Right kidney (tissue), 1 donor: ENCODE measurements around the gene ZNF132.
A peak's percentile ranks its signal among the peaks of the same experiment; 100 is the strongest.
"Not testable (repeated sequence)": the region's sequence is repeated elsewhere in the genome, so short reads cannot be mapped to it uniquely, and the experiment has no call there.

Experiments used
- DNase-seq: peaks from one replicate; pipeline ENCODE4 v3.0.0-alpha.2; 2016

ZNF132 gene

DNA sequence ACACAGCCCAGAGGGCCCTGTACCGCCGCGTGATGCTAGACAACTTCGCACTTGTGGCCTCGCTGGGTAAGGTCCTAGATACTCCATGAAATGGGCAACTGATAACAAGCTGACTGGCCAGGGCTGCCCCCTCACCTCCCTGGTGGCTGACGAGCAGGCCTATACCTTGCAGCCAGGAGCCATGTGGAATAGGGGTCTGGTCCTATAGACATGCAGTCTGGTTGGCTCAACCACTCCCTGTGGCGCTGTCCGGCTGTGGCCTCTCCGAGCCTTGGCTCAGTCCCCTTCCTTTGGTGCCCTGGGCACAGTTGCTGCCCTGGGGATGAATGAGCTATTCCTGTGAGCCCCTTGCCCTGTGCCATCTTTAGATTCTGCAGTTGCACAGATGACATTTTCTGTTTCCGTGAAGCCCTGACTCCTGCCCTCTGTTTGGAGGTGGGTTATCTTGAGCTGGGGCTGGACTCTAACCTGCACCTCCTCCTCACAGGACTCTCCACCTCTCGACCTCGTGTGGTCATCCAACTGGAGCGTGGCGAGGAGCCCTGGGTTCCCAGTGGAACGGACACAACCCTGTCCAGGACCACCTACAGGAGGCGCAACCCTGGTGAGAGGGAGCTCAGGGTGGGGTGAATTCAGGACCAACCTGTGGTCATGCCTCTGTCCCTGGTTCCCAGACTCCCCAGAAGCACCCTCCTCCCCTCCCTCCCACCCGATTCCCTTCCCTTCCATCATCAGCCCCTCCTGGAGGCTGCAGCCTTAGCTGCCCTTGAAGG, 29.5 kb upstream of the ZNF132 start:
- no peak for DNase-seq

GRCh38 chr19:58468216-58468839, 28.4 kb upstream of the ZNF132 start:
- no peak for DNase-seq

DNA sequence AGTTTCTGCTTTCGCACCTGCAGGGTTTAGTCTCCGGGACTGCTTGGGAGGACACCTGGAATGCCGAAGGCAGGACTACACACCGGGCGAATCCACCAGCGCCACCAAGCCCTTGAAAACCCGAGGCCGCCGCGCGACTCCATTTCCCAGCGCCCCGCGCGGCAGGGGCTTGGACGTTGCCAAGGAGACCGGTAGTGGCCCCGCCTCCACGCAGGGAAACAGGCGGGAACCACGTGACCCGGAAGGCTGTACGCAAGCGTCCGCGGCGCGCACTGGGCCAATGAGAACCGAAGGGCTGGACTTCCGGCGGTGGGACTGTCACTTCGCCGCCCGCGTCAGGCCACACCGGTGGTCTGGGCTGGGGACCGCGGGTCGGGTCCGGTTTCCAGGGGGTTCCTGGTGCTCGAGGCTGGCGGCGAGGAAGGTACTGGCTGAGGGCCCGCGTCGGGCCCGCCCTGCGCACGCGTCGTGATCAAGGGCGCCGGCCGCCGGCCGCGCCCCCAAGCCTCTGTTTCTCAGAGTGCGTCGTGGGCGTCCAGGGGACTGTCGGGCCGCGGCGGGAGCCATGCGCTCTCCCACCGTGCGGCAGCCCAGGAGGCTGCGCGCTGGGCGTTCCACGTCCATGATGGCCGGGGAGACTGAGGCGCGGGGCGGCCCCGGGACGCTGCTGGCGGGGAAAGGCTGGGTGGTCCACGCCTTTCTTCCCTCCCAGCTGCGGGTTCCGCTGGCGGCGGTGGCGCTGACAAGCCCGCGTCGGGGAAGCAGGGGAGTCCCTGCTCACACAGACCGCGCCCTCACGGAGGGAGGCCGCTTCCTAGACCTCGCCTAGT, 27.0 kb upstream of the ZNF132 start, which contains the start of gene ZNF324:
ZNF324 (plus strand) TSS at position 321 of the 830 bp plus-strand sequence. CDS start 2,106 bp downstream, outside the sequence.
- DNase-seq = peak; percentile 95

- no peak for DNase-seq
These were observed 26.3 kb upstream of the ZNF132 start for GRCh38 chr19:58466089-58466759.

GRCh38 chr19:58460039-58460438, 20.1 kb upstream of the ZNF132 start:
- DNase-seq = no peak

DNA sequence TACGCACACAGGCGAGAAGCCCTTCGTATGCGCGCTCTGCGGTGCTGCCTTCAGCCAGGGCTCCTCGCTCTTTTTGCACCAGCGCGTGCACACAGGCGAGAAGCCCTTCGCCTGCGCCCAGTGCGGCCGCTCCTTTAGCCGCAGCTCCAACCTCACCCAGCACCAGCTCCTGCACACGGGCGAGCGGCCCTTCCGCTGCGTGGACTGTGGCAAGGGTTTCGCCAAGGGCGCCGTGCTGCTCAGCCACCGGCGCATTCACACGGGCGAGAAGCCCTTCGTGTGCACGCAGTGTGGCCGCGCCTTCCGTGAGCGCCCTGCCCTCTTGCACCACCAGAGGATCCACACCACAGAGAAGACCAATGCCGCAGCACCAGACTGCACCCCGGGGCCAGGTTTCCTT, 16.2 kb upstream of the ZNF132 start:
- no peak for DNase-seq

DNA sequence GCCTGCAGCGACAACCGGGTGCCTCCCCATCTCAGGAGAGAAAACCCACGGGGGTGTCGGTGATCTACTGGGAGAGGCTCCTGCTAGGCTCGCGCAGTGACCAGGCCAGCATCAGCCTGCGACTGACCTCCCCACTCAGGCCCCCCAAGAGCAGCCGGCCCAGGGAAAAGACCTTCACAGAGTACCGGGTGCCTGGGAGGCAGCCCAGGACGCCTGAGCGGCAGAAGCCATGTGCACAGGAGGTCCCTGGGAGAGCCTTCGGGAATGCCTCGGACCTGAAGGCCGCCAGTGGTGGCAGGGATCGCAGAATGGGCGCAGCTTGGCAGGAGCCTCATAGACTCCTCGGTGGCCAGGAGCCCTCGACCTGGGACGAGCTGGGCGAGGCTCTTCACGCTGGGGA, 15.4 kb upstream of the ZNF132 start:
- DNase-seq = no peak

DNA sequence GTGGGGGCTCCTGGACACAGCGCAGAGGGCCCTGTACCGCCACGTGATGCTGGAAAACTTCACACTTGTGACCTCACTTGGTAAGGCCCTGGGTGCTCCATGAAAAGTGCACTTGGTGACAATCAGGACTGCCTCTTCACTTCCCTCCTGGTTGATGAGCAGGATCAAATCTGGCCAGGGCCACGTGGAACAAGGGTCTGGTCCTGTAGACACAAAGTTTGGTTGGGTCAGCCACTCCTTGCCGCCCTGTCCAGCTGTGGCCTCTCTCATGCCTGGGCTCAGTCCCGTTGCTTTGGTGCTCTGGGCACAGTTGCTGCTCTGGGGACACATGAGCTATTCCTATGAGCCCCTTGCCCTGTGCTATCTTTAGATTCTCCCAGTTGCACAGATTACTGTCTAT, 13.8 kb upstream of the ZNF132 start:
- DNase-seq = no peak

DNA sequence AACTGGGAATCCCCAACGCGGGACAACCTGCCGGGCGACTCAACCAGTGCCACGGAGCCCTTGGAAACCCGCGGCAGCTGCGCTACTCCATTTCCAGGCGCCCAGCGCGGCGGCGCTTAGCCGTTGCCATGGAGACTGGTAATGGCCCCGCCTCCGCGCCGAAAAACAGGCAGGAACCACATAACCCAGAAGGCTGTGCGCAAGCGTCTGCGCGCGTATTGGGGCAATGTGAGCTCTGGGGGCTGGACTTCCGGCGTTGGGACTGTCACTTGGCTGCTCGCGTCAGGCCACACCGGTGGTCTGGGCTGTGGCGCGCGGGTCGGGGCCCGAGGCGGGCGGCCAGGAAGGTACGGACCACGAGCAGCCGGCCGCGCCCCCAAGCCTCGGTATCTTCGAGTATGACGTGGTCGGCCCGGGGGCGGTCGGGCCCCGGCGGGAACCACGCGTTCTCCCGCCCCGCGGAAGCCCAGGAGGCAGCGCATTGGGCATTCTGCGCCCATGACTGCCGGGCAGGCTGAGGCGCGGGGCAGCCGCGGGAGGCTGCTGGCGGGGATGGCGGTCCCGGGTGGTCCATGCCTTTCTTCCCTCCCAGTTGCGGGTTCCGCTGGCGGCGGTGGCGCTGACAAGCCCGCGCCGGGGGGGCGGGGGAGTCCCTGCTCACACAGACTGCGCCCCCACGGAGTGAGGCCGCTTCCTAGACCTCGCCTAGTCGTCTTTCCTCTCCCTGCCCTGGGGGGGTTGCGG, 11.6 kb upstream of the ZNF132 start, which contains the start of gene ZNF324B:
ZNF324B (plus strand) TSS at position 265 of the 744 bp plus-strand sequence. CDS start 2,080 bp downstream, outside the sequence.
- DNase-seq = peak; percentile 94

DNA sequence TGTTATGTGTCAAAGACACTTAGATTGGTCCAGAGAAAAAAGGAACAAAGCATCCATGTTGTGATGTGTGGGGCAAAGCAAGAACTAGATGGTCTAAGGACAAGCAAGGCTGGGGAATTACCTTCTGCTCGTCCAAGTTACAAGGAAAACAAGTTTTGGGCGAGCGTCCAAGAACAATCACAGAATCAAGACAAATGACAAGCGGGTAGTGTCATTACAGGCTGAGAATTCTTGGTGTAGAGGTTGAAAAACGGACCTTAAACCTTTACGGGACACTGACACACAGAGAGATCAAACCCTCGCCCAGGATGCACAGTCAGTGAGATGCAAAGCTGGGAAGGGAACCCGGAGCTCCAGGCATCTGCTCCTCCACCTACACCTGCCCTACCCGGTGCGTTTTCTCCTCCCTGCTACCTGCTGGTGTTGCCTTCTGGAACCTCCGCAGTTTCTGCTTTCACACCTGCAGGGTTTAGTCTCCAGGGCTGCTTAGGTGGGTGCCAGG, 11.0 kb upstream of the ZNF132 start:
- no peak for DNase-seq

GRCh38 chr19:58449980-58450379, 10.0 kb upstream of the ZNF132 start:
- not testable (repeated sequence) for DNase-seq

GRCh38 chr19:58448860-58449259, 8.9 kb upstream of the ZNF132 start:
- not testable (repeated sequence) for DNase-seq

DNA sequence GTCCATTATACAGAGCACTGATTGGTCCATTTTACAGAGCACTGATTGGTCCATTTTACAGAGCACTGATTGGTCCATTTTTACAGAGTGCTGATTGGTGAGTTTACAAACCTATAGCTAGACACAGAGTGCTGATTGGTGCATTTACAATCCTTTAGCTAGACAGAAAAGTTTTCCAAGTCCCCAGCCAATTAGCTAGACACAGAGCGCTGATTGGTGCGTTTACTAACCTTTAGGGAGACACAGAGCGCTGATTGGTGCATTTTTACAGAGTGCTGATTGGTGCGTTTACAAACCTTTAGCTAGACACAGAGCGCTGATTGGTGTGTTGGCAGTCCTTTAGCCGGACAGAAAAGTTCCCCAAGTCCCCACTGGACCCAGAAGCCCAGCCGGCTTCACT, 3.0 kb upstream of the ZNF132 start:
- not testable (repeated sequence) for DNase-seq

DNA sequence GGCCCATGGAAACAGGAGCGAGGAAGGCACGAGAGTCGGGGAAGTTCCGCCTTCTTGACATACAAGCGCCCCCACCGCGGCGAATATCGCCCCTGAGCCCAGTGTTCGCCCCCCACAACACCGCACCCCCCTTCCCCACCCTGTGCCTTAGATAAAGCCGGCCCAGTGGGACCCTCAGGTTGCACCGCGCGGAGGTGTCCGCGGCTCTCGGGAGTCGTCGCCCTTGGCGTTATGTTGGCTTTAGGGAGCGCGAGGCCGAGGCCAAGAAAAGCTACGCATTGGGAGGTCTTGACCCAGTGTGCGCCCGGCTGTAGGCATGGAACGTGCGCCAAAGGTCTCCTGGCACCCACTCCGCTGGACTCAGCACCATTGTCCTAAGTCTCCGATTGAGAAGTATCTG, 603 bp upstream of the ZNF132 start:
- no peak for DNase-seq

DNA sequence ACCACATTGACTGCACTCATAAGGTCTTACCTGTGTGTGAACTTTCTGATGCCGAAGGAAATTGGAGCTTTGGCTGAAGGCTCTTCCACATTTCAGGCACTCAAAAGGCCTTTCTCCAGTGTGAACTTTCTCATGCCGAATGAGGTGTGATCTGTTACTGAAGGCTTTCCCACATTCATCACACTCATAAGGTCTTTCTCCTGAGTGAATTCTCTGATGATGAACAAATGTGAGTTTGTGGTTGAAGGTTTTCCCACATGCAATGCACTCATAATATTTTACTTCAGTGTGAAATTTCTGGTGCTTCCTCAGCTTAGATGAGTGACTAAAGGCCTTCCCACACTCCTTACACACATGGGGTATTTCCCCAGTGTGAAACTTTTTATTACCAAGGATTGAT, 5.7 kb downstream of the ZNF132 start:
- DNase-seq = no peak

- DNase-seq = no peak
These were observed 10.2 kb downstream of the ZNF132 start for GRCh38 chr19:58429745-58430144.

- no peak for DNase-seq
These were observed 11.3 kb downstream of the ZNF132 start for GRCh38 chr19:58428617-58429016.

- DNase-seq = no peak
These were observed 22.9 kb downstream of the ZNF132 start for GRCh38 chr19:58417071-58417470.

GRCh38 chr19:58416604-58417003, 23.3 kb downstream of the ZNF132 start:
- DNase-seq = no peak

DNA sequence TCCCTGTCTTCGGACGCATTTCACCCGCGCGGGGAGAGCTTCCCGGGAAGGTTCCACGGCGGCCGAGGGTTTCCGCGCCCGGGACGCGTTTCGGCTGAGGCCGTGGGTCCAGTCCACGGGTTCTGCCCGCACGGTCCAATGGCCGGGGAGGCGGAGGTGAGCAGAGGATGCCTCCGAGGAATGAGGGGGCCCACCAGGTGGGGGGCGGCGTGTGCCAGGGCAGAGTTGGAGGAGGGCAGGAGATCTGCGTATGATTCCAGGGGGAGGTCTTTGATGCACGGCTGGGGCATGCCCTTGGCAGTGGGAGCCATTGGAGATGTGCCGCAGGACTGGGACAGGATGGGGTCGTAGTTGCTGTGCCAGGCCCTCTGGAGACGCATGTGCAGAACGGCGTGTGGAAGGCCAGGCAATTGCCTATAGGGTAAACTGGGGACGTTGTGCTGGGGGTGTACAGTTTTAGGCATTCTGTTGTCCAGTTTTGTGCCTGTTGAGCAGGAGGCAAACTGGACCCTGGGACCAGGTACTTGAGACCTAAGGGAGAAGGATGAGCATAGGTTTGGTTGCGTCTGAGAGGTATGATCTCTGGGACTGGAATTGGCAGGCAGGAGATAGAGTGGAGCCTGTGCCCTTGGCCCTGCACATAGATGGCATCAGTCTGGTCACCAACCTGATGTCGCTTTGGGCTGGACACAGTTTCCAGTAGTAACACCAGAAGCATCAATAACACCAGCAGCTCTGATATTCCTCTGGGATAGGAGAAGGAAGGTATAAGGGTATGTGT, 30.8 kb downstream of the ZNF132 start:
- DNase-seq = no peak
